HG02763 (cell line): ENCODE data around the gene JOSD2.

ENCODE experiments used
- ATAC-seq: cut with Tn5 transposase; IDR thresholded peaks from one replicate; pipeline ENCODE4 v1.9.1; 2021; ENCODE audit warnings: mild to moderate bottlenecking, moderate library complexity; ENCODE audit not compliant: unreplicated experiment

Gene JOSD2, protein sequence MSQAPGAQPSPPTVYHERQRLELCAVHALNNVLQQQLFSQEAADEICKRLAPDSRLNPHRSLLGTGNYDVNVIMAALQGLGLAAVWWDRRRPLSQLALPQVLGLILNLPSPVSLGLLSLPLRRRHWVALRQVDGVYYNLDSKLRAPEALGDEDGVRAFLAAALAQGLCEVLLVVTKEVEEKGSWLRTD

DNA sequence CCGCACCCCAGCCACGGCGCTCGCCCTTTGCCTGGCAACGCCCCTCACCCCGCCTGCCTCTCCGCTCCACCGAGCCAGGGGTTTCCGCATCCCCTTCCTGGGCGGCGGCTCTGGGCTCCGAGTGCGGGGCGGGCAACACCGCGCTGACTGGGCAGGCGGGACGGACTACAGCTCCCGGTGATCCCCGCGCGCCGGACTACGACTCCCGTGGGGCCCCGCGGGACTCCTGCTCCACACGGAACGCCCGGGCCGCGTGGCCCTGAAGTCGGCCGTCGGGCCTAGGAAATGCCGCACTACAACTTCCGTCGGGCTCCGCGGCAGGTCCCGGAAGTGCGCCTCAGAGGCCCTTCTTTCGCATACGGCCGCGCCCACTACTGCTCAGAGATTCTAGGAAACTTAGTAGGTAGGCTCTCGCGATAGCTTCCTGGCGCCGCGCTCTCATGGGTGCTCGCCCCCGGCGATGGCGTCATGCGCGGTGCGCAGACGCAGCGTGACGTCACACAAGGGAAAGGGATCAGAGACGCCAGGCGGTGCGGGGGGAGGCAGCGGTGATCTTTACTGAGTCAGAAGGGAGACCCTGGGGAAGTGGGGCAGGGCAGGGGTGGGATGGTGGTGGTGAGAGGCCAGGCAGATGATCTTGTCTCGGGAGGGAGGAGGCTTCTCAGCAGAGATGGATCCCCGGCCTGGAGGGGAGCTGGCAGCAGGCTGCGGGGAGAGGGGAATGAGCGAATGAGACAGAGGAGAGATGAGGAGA lies at the start of gene JOSD2:
TSS of gene JOSD2 (minus strand) at position 123 of the 754 bp plus-strand sequence. CDS start 760 bp downstream, outside the sequence.
- peak; percentile 89 for ATAC-seq

DNA sequence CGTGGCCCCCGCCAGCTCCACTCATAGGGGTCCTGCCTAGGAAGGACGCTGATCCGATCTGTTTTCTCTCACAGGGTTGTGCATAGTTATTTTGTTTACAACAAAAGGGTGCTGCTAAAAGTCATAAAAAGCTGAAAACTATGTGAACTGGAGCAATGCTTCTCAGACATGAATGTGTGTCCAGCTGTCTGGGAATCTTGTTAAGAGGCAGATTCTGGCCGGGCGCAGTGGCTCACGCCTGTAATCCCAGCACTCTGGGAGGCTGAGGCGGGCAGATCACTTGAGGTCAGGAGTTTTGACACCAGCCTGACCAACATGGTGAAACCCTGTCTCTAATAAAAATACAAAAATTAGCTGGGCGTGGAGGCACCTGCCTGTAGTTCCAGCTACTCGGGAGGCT lies 48.6 kb upstream of the JOSD2 start:
- ATAC-seq, result no peak

DNA sequence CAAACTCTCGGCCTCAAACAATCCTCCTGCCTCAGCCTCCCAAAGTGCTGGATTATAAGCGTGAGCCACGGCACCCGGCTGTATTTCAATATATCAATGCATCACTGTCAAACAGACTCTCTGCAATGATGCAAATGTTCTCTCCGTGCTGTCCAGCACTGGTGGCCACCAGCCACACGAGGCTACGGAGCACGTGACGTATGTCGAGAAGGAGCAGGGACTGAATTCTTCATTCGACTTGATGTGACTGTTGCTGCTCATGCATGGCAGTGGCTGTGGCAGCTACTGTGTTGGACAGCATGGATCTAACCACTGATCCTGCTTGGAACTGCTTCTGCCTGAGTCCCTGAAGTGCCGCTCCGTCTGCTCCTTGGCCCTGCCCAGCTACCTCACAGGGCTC lies 47.5 kb upstream of the JOSD2 start:
- ATAC-seq, result no peak

DNA sequence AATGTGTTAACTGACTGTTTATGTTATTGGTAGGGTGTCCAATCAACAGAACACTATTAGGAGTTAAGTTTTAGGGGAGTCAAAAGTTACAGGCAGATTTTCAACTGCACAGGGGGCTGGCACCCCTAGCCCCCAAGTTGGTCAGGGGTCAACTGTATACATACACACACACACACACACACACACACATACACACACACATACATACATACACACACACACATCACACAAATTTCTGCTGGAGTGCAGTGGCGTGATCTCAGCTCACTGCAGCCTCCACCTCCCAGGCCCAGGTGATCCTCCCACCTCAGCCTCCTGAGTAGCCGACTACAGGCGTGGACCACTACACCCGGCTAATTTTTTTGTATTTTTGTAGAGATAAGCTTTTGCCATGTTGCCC lies 47.0 kb upstream of the JOSD2 start:
- ATAC-seq, result no peak

DNA sequence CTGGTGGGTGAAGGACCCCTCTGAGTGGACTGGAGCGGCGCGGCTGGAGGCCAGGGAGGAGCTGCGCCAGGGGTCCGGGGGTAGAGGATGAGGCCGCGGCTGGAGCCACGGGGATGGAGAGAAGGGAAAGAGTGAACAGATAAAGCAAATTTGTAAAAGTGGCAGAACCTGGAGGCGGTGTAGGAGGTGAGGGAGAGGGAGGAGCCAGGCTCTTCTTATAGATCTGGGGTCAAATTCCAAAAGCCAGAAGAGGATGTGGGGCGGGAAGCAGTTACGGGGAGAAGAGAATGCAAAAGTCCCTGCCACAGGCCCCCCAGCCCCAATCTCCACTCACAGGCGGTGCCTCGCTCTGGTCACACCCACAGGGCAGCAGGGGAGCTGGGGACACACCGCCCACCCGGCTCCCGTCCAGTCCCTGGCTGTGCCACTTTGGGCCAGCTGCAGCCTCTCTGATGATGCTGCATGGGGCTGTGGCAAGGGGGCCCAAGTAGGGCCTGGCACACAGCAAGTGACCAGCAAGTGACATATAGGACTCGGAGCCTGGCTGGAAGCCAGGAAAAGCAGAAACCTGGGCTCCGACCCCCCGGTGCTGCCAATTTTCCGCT lies 46.1 kb upstream of the JOSD2 start:
- ATAC-seq, result no peak

DNA sequence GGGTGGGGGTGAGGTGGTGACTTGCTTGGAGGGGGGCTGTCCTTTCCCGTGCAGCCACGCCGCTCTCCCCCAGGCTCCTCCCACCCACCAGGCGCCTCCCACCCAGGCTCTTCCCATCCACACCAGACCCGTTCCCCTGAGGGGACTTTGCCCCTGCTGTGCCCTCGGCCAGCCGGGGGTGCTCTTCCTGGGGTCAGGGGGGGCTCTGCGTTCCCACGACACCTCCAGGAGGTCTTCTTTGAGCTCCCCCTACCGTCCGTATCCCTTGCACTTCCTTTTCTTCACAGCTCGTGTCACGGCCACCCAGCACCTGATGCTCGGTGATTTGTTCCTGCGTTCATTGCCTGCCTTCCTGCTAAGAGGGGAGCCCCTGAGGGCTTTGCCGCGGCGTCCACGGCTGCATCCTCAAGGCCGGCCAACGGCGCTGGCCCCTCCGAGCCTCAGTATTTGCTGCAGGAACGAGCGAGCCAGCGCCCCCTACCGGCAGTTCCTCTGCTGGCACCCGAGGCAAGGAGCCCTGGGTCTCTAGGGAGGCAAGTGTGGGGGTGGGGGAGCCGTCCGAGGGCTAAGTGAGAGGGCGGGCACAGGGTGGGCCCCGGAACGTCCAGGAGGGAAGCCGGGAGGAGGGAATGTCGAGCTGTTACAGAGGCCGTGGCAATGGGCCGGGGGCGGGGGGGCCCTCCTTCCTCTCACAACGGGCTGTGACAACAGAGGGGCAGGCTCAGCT lies 45.5 kb upstream of the JOSD2 start:
- ATAC-seq, result no peak

DNA sequence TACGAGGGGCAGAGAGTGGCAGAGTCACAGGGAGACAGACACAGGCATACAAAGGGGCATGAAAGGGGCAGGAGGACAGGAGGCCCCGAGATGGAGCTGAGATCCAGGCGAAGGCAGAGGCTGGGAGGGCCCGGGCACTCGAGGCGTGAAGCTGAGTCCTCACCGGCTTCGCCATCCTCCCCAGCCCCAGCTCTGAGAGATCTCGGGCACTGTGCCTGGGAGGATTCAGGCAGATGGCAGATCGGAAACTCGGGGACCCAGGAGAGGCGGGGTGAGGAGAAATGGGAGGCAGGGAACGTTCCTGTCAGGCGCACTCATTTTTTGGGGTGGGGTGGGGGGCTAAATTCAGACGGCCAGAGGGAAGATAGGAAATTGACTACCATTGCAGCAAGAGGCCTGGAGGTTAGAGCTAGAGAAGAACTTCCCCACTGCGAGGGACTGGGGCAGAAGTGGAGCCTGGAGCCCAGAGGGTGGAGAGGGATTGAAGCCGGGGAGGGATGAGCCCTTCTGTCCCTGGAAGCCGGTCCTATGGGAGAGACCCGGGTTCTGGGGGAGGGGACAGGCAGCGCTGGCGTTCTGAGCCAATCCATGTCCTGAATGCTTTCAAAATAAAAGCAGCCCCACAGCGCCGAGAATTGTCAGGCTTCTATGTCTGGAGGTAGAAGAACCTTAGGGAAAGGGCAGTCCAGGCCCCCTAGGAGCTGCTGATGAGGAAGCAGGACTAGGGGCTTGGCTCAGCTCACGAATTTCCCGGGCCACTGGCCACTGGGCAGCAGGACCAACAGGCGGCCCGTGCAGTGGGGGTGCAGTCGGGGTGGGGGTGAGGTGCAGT lies 44.7 kb upstream of the JOSD2 start:
- ATAC-seq, result no peak

DNA sequence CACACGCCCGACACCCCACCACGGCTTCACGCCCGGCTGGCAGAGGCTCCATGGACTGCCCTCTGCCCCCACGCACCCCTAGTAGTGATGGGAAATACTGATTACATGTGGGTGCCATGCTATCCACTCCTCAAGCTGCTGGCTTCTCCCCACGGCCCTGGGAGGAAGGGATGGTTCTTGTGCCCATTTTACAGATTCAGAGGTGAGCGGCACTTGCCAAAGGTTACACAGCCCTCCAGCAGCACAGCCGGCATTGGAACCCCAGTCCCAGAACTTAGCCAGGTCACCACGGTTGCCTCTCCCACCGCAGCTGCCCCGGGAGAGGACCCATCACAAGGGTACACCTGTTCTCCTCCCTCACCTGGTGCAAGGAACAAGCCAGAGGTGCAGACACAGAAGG lies 44.0 kb upstream of the JOSD2 start:
- ATAC-seq, result no peak

DNA sequence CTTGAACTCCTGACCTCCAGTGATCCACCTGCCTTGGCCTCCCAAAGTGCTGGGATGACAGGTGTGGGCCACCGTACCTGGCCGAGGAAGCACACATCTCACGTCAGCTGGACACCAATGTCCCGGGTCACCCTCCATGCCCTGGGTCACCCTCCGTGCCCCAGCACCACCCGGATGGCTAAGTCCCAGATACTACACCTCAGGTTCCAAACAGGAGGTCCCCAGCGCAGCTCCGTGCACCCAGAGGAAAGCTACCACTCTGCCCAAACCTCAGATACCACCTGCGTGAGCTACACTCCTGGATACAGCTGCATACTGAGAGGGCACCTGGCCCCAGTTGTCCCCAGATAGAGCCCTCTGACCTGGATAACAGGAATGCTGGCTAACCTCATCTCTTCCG lies 43.2 kb upstream of the JOSD2 start:
- no peak for ATAC-seq

DNA sequence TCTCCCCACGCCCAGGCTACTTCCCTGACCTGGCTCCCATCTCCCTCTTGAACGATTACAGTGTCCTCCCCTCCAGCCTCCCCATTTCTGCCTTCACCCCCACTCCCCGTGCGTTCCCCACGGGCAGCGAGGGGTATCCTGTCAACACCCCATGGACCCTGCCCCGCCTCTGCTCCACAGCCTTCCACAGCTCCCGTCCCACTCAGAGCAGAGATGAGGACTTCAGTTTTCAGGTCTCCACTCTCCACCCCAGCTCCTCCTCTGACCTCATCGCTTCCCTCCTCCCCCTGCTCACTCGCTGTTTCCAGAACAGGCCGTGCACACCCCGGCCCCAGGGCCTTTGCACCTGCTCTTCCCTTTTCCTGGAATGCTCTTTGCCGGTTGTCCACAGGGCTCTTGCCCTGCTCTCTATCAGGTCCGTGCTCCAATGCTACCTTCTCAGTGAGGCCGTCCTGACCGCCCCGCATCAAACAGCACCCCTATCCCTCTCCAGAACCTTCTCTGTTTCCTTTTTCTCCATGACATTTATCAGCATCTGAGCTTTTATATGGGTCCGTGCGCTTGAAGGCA lies 42.2 kb upstream of the JOSD2 start:
- ATAC-seq, result no peak

DNA sequence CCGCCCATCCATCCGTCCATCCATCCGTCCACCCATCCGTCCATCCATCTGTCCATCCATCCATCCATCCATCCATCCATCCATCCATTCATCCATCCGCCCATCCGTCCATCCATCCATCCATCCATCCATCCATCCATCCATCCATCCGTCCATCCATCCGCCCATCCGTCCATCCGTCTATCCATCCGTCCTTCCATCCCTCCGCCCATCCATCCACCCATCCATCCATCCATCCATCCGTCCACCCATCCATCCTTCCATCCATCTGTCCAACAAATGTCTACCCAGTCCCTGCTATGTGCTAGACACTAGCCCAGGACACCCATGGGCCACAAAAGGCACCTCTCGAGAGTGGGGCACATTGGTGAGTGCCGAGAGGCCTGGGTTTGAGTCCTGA lies 41.5 kb upstream of the JOSD2 start:
- ATAC-seq, result no peak

DNA sequence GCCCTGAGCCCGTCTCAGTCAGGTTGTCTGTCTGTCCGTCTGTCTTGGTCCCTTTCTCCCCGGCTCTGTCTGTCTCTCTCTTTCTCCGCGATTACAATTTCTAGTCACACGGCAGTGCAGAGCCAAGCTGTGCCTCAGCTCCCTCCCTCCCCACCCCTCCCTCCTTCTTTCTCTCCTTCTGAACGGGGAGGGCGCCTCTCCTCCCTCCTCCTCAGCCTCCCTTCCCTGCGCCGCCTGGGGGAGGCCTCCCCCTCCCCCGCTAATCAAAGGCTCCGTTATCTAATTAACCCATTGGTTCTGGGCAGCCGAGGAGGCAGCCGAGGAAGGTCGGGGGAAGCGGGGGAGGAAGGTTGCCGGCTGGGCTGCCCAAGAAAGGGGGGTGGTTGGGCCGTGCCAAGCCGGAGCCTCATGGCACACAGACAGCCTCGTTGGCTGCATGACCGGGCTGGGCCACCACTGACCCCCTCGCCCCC lies 40.8 kb upstream of the JOSD2 start:
- ATAC-seq, result no peak

DNA sequence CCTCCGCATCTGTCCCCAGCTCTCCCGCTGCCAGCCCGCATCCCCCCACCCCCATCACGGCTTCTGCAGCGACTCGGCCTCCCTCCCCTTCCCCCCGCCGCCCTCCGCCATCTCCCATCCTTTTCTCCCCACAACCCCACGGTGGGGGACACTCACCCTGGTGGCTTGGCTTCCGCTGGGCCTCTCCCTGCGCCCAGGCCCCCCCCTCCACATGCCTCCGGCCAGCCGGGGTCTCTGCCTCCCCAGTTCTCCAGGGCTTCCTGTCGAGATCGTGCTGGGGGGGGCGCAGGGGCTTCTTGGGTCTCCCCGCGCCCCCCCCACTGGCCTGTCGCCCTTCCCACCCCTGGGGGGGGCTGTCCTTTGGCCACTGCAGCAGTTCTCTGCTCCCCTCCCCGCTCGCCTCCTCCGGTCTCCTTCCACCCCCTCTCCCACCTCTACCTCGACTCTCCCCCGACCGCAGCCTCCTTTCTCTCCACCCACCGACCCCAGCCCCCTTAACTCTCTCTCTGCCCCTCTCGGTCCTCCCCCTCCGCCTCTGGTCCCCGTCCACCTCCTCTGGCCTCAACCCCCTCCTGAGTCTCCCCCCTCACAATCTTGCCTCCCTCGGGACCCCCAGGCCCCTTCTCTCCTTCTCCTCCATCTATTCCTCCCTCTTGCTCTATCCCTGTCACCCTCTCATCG lies 40.2 kb upstream of the JOSD2 start:
- ATAC-seq, result no peak

DNA sequence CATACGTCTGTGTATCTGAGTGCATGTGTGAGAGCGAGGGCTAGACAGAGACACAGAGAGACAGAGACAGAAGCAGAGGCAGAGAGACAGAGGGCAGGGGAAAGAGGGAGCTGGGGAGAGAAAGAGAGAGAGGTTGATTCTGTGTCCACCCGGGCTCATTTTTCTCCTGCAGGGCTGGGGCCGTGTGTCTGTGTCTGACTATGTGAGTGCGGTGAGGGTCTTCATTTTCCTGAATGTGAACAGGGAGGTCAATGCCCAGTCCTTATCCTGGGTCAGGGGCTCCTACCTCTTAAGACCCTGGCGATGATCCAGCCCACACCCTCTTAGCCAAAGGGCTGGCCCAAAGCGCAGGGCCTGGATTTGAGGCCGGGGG lies 39.6 kb upstream of the JOSD2 start:
- no peak for ATAC-seq

DNA sequence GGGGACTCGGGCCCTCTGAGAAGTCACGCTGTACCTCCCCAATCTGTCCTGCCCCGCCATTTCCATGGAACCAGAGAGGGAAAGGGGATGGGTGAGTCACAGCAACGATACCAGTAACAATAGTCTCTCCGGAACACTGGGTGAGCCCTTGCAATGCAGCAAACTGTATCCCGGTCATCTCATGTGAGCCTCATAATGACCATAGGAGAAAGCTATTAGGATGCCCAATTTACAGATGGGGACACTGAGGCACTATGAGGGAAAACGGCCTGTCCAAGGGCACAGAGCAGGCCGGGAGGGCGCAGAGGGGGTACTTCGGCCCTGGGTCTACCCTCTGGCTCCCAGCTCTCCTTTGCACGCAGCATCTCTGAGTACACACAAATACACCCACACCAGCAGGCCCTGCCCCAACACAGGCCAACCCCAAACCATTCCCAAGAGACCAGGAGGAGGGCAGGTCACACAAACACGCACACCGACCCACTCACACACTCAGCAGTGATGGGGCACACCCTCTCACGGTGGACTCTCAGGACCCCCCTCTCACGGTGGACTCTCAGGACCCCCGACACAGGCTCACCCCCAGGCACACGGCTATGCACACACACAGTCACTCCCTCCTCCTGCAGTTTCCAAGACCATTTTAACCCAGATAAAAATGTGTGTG lies 39.1 kb upstream of the JOSD2 start:
- ATAC-seq, result no peak

DNA sequence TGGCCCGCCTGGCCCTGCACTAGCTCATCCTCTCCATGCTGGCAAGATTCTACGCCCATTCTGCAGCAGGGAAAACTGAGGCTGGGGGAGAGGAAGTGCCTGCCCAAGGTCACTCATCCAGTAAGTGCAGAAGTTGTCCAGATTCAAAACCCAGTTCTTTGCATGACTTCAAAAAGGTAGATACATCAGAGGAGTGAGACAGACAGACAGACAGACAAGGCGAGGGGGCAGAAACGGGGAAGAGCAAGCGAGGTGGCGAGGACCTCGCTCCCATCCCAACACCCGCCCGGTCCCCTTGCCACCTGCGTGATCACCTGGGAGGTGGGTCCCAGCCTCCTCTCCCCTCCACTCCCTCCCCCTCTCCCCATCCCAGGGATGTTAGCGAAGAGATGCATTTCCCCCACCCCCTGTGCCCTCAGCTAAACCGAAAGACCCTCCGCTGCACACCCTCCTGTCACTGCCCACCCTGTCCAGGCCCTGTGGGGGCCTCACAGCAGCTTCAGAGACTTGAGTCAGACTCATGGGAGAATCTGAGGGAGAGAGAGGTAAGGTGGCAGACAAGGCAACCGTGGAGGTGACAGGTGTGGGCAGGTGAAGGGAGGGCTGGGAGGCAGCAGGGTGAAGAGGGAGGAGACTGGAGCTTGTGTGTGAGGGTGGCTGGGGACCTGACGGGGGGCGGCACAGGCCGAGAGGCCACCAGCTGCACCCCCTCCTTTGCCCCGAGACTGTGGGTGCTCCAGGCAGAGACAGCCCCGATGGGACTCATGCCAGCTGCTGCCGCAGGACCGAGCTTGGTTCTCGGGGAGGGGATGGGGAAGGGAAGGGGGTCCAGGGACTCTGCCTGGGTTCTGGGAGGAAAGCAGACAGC lies 38.3 kb upstream of the JOSD2 start:
- ATAC-seq, result no peak

DNA sequence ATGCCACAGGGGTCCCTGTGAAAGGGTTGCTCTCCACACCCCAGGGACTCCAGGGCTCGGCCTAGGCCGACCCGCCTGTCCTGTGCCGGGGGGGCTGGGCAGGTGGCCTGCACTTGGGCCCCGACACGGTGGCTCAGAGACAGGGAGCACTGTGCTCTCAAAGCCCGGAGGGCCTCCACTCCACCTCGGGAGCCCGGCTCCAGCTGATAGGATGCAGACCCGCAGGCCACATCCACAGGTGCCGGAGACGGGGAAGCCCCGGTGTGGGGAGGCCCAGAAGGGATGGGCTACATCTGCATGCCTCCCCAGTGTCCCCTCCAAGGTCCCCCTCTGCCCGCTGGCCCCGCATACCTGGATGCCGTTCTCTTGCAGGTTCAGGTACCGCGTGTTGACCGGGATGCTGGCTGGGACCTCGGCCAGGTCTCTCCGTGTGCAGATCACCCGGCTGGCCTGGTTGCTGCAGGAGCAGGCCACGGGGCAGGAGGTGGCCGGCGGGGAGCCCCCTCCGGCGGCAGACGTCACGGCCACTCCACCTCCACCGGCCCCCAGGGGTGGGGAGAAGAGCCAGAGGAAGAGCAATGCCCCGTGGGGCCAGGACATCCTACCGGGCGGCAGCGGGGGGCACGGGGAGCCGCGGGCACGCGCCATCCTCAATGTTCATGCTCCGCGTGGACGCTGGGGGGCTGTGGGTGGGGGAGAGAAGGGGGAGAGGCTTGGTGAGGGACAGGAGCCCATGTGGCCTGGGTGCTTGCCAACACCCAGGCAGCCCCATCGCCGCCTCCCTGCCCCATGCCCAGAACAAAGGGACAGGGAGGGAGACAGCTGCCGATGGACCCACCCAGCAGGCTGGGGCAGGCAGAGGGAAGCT lies 37.4 kb upstream of the JOSD2 start:
- no peak for ATAC-seq
